ENCODE results near the gene MBOAT1. TPM values are rescaled to one million over a fixed set of nuclear protein-coding genes. Genes with fewer than 3 reads are reported as not detected.

Gene MBOAT1
- total RNA-seq, 1 donor = 9.9 TPM

DNA sequence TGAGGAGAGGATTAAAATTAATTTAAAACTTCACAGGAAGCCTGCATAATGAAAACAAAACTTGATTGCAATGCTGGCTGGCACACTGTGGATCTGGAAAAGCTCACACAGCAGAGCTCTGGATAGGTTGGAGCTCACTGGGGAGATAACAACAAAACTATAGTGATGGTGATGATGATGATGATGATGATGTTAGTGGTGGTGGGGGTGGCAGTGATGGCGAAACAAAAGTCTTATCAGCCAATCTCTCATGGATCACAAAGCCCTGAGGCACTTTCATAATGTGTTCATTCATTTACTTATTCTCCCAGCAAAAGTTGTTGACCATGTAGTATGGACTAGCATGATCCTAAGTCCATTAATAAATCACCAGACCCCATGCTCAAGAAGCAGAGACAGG lies 152.0 kb downstream of the MBOAT1 start:
- H3K4me1 ChIP-seq (ENCODE audit: insufficient read depth, low read length) = peaks cover 4% of the 10 kb centered on the region
- no peaks in the 10 kb centered on the region for H3K9me3 ChIP-seq (ENCODE audit: low read depth, low read length)
- no peak overlapping the region for H3K4me3 ChIP-seq (ENCODE audit: low read length)
- H3K27me3 ChIP-seq (ENCODE audit: insufficient read depth, low read length) = no peaks in the 10 kb centered on the region

DNA sequence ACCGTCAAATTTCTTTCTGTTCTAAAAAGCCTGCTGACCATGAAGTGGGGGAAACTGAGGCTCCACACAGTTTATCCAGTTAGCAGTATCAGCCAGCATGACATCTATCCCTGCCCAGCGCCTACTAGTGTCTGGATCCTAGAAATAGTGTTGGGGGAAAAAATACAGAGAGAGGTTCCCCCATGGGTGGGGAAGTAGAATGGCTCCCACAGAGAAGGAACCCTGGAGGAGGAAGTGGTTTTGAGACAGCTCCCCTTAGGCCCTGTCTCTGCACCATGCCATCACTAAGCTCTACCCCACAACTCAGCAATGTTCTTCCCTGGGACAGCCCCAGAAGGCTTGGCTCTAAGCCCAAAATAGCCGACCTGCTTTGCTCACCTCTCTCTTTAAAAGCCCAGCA lies 153.4 kb downstream of the MBOAT1 start:
- H3K27me3 ChIP-seq (ENCODE audit: insufficient read depth, low read length) = no peaks in the 10 kb centered on the region
- H3K4me3 ChIP-seq (ENCODE audit: low read length) = no peak overlapping the region
- peaks cover 4% of the 10 kb centered on the region for H3K4me1 ChIP-seq (ENCODE audit: insufficient read depth, low read length)
- no peaks in the 10 kb centered on the region for H3K9me3 ChIP-seq (ENCODE audit: low read depth, low read length)

DNA sequence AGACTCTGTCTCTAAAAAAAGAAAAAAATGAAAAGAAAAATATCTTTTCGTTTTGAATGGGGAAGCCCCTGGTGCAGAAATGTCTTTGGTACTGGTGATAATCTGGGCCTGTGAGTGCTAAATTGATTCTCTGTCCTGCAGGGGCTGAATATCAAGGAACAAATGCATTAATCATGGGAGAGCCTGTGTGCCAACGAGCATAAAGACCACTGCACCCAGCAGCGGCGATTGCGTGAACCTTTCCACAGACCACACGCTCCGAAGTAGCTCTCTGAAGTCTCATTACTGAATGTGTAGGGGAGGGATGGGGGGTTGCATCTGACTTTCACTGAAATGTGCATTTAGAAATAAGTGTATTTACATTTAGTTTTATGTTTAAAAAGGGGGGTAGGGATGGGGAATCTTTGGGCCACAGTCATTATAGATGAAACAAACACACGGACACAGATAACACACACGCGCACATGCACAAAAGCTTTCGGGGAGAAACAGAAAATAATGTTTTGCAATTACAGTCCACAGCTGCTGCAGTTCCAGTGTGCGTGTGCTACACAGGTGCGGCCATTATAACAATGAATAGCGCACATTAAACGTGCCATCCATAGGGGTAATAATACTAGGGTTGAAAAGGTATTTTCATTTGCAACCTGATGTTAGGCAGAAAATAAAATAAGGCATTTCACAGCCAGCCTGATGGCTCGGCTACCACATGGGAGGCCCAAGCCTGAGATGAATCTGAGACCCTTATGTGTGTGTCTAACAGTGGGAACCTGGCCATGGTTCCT lies 154.0 kb downstream of the MBOAT1 start:
- H3K4me3 ChIP-seq (ENCODE audit: low read length) = no peak overlapping the region
- no peaks in the 10 kb centered on the region for H3K9me3 ChIP-seq (ENCODE audit: low read depth, low read length)
- no peaks in the 10 kb centered on the region for H3K27me3 ChIP-seq (ENCODE audit: insufficient read depth, low read length)
- H3K4me1 ChIP-seq (ENCODE audit: insufficient read depth, low read length) = peaks cover 4% of the 10 kb centered on the region

DNA sequence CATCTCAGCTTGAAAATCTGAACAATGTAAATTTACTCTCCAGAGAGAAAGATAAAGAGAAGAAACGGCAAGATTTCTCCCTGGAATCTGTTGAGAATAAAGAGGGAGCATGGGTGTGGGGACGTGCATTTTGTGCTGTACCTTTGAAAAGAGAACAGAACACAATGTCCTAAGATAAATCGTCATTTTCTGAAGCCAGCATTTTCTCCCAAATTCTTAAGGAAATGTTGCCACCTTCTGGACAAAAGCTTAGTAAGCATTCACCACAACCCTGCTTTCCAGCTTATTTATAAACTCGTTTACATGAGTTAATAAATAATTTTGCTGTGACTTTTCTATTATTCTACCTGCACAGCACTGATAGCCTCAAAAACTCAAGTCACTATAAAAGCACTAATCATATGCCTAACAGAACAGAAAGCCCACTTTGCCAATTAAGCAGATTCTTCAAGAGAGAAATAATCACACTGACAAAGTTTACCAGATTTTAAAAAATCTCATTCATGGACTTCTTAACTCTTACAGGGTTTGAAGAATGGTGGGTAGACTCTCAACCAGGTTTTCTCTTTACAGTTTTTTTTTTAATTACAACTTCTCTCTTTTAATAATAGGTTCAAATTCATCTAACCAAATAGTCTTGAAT lies 155.8 kb downstream of the MBOAT1 start:
- H3K4me3 ChIP-seq (ENCODE audit: low read length) = no peak overlapping the region
- H3K4me1 ChIP-seq (ENCODE audit: insufficient read depth, low read length) = peaks cover 4% of the 10 kb centered on the region

DNA sequence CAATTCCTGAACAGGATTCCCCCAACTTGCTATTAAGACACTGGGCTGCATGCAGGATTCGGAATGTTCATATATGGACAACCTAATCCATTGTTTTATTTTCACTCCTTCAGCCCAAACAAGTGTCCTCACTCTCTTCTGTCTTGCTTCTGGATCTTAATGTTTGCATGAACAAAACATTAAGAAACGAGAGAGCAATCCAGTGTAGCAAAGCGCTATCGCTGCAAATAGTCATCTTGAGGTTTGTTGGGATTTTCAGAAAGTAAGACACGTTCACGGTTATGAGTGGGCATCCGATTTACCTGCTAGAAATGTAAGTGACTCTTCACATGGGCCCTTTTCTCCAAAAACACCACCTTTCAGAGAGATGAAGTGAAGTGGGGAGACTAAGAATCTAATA lies 156.4 kb downstream of the MBOAT1 start:
- H3K4me3 ChIP-seq (ENCODE audit: low read length) = no peak overlapping the region
- no peaks in the 10 kb centered on the region for H3K27me3 ChIP-seq (ENCODE audit: insufficient read depth, low read length)
- peaks cover 4% of the 10 kb centered on the region for H3K4me1 ChIP-seq (ENCODE audit: insufficient read depth, low read length)
- H3K9me3 ChIP-seq (ENCODE audit: low read depth, low read length) = no peaks in the 10 kb centered on the region

More for the DNA sequence above, 155.8 kb downstream of the MBOAT1 start:
- Histone ChIP-seq H3K27me3 (ENCODE audit: insufficient read depth, low read length) (no peaks in the 10 kb centered on the region), H3K9me3 (ENCODE audit: low read depth, low read length) (no peaks in the 10 kb centered on the region)

Other genes with a start within 250 kb of the MBOAT1 start
- 11.1 TPM for gene E2F3, start 189.4 kb upstream of the MBOAT1 start, total RNA-seq

All from mononuclear cell (primary cell).